DND-41 (cell line): ENCODE measurements around the gene ZFP30.

ENCODE experiments used
- EZH2 ChIP-seq: IDR thresholded peaks from 3 replicates; pipeline ENCODE4 v1.6.1; 2012; ENCODE audit warnings: borderline replicate concordance, low read depth, mild to moderate bottlenecking, moderate library complexity, low read length, inconsistent platforms; ENCODE audit not compliant: severe bottlenecking
- TF ChIP-seq, protein P1 (sequence below): IDR thresholded peaks from 2 replicates; pipeline ENCODE4 v1.5.1; 2012; ENCODE audit warnings: borderline replicate concordance, low read length, moderate library complexity, mild to moderate bottlenecking; ENCODE audit not compliant: poor library complexity, severe bottlenecking; ENCODE audit errors: extremely low read depth

DNA sequence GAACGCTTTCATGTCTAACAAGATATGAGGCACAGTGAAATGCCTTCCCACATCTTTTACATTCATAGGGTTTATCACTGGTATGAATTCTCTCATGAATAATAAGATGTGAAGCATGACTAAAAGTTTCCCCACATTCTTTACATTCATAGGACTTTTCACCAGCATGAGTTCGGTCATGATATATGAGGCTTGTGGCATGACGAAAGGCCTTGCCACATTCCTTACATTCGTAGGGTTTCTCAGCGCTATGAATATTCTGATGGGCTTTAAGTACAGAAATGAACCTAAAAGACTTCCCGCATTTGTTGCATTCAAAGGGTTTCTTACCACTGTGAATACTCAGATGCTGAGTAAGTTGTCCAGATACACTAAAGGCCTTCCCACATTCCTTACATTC is 43.0 kb upstream of the ZFP30 start:
- TF ChIP-seq, protein P1, sequence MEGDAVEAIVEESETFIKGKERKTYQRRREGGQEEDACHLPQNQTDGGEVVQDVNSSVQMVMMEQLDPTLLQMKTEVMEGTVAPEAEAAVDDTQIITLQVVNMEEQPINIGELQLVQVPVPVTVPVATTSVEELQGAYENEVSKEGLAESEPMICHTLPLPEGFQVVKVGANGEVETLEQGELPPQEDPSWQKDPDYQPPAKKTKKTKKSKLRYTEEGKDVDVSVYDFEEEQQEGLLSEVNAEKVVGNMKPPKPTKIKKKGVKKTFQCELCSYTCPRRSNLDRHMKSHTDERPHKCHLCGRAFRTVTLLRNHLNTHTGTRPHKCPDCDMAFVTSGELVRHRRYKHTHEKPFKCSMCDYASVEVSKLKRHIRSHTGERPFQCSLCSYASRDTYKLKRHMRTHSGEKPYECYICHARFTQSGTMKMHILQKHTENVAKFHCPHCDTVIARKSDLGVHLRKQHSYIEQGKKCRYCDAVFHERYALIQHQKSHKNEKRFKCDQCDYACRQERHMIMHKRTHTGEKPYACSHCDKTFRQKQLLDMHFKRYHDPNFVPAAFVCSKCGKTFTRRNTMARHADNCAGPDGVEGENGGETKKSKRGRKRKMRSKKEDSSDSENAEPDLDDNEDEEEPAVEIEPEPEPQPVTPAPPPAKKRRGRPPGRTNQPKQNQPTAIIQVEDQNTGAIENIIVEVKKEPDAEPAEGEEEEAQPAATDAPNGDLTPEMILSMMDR = no peak
- TF ChIP-seq EZH2 = no peak
